SU-DHL-6 (cell line): ENCODE data around the gene RAB3B.
A peak's percentile ranks its signal among the peaks of the same experiment; 100 is the strongest.

ENCODE experiments used
- H2AFZ ChIP-seq: fragments of 200-600 bp; sonication (generic); 2 replicates; pipeline ENCODE4 v1.6.1; 2014; ENCODE audit warnings: low read depth, mild to moderate bottlenecking, moderate library complexity, mixed read lengths, antibody characterized with exemption, low read length; ENCODE audit not compliant: severe bottlenecking
- H3F3A ChIP-seq: fragments of 200-600 bp; shearing (Covaris generic); 2 replicates; pipeline ENCODE4 v1.6.0; 2016; ENCODE audit warnings: antibody characterized with exemption, mild to moderate bottlenecking; ENCODE audit not compliant: insufficient read depth
- H3K27ac ChIP-seq: fragments of 200-600 bp; sonication (generic); 2 replicates; pipeline ENCODE4 v1.5.1; 2016; ENCODE audit warnings: low read depth, mild to moderate bottlenecking, low read length, moderate library complexity, mixed read lengths
- H3K27me3 ChIP-seq: fragments of 200-600 bp; sonication (generic), shearing (Covaris generic); 2 replicates; pipeline ENCODE4 v1.6.0; 2014; ENCODE audit warnings: mild to moderate bottlenecking, low read length
- H3K36me3 ChIP-seq: fragments of 200-600 bp; sonication (generic); 2 replicates; pipeline ENCODE4 v1.6.1; 2014; ENCODE audit warnings: mild to moderate bottlenecking, low read length, mixed read lengths
- H3K4me2 ChIP-seq: fragments of 300-600, 200-600 bp; shearing (Covaris generic), sonication (generic); 2 replicates; pipeline ENCODE4 v1.6.0; 2014; ENCODE audit warnings: low read length, low read depth, mild to moderate bottlenecking; ENCODE audit not compliant: poor library complexity, severe bottlenecking
- H3K4me3 ChIP-seq: fragments of 200-600 bp; sonication (generic); 2 replicates; pipeline ENCODE4 v1.5.1; 2014; ENCODE audit warnings: antibody characterized with exemption, low read length, mild to moderate bottlenecking, mixed read lengths; ENCODE audit not compliant: insufficient read depth, poor library complexity, severe bottlenecking
- H3K79me2 ChIP-seq: fragments of 200-600 bp; sonication (generic); 2 replicates; pipeline ENCODE4 v1.6.1; 2014; ENCODE audit warnings: mild to moderate bottlenecking, low read length, moderate library complexity; ENCODE audit not compliant: insufficient read depth
- H3K9ac ChIP-seq: fragments of 200-600 bp; sonication (generic); 2 replicates; pipeline ENCODE4 v1.7.0; 2014; ENCODE audit warnings: mild to moderate bottlenecking, low read length
- H3K9me2 ChIP-seq: fragments of 200-600 bp; sonication (generic); replicated peaks from 2 replicates; pipeline ENCODE4 v1.6.1; 2014; ENCODE audit warnings: low read length; ENCODE audit not compliant: insufficient read depth
- H3K9me3 ChIP-seq: fragments of 200-600 bp; sonication (generic); 2 replicates; pipeline ENCODE4 v1.6.1; 2014; ENCODE audit warnings: low read length, mixed read lengths; ENCODE audit not compliant: insufficient read depth
- H4K20me1 ChIP-seq: fragments of 200-600 bp; sonication (generic); 2 replicates; pipeline ENCODE4 v1.6.1; 2014; ENCODE audit warnings: low read depth, mild to moderate bottlenecking, antibody characterized with exemption, low read length, moderate library complexity, mixed read lengths
- EZH2phosphoT487 ChIP-seq: fragments of 200-600 bp; sonication (generic), shearing (Covaris generic); conservative IDR thresholded peaks from 2 replicates; pipeline ENCODE4 v1.6.1; 2018; ENCODE audit warnings: mild to moderate bottlenecking, antibody characterized with exemption, low read length, moderate library complexity, mixed read lengths
- TF ChIP-seq, protein P1 (sequence below): fragments of 200-600 bp; sonication (generic); IDR thresholded peaks from one replicate; pipeline ENCODE4 v1.5.1; 2017; ENCODE audit warnings: antibody characterized with exemption, mild to moderate bottlenecking, low read length, moderate library complexity; ENCODE audit not compliant: insufficient read depth, poor library complexity, severe bottlenecking

Gene RAB3B

DNA sequence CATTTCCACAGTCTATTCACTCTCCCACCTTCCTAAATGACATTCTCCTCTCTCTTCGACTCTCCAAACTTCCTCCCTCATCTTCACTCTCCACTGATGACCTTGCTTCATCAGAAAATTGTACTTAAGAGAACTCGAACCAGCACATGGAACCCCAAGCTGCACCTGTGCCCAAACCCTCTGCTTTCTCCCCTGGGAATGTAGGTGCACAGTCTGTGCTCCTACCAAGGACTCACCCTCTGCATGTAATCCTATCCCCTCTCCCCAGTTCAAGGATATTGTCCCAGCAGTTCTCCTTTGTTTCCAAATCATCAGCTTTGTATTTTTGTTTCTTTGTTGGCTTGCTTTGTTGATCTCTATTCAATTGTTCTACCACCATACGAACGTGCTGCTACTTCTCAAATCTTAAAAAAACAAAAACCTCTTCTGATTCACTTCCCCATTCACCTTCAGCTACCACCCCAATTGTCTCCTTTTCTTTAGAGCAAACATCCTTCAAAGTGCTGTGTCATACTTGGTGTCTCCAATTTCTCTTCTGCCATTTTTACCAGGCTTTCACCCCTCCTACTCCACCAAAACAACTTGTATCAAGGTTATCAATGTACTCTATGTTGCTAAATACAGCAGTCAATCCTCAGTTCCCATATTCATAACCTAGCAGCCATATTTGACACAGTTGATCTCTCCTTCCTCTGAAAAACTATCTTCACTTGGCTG, 26.8 kb downstream of the RAB3B start:
- Histone ChIP-seq H3K36me3 (no peaks in the 10 kb centered on the region), H3K27ac (no peak overlapping the region)

DNA sequence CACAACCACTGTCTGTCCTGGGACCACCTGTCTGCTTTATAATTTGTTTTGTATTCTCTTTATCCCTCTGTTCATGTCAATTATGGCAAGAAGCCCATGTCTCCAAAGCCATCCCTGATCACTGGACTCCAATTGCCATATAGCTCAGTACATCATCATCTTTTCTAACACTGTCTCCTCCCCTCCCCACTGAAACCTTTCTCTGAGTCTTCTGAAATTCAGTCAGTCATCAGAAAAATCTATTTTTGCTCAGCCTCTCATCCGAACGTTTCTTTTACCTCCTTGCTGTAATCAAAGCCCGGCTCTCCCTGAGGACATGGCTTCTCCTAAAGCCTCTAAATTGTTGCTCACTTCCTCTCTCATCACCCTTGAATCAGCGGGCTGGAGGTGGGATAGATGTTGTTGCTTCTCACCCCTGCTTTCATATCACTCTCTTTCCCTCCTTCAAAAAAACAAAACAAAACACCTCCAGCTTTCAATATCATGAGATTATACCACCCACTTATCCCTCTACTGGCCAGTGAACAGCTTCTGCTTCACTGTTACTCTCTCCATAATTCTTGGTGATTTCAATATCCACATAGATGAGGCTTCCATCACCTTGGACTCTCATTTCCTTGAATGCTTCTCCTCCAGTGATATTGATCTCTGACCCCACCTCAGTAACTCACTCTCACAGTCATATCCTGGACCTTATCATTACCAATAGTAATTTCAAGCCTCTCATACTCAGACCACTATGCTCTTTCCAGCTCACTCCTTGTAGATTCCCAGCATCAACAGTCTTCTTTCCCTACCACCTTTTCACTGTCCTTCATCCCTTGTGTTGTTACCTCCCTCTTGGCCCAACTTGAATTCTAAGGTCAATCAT, 27.8 kb downstream of the RAB3B start:
- Histone ChIP-seq H3K4me3 (no peak overlapping the region), H3F3A (no peaks in the 10 kb centered on the region), H3K27me3 (no peaks in the 10 kb centered on the region), H3K9me3 (no peaks in the 10 kb centered on the region), H3K4me2 (no peak overlapping the region), H3K9me2 (no peaks in the 10 kb centered on the region), H3K27ac (no peak overlapping the region), H3K36me3 (no peaks in the 10 kb centered on the region), H2AFZ (no peak overlapping the region), H3K9ac (no peak overlapping the region), H4K20me1 (no peaks in the 10 kb centered on the region), H3K79me2 (no peaks in the 10 kb centered on the region)
- TF ChIP-seq, protein P1, sequence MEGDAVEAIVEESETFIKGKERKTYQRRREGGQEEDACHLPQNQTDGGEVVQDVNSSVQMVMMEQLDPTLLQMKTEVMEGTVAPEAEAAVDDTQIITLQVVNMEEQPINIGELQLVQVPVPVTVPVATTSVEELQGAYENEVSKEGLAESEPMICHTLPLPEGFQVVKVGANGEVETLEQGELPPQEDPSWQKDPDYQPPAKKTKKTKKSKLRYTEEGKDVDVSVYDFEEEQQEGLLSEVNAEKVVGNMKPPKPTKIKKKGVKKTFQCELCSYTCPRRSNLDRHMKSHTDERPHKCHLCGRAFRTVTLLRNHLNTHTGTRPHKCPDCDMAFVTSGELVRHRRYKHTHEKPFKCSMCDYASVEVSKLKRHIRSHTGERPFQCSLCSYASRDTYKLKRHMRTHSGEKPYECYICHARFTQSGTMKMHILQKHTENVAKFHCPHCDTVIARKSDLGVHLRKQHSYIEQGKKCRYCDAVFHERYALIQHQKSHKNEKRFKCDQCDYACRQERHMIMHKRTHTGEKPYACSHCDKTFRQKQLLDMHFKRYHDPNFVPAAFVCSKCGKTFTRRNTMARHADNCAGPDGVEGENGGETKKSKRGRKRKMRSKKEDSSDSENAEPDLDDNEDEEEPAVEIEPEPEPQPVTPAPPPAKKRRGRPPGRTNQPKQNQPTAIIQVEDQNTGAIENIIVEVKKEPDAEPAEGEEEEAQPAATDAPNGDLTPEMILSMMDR, result no peak
- TF ChIP-seq EZH2phosphoT487, result no peak

More for the DNA sequence above, 26.8 kb downstream of the RAB3B start:
- TF ChIP-seq, protein P1, result no peak
- no peak for TF ChIP-seq EZH2phosphoT487
- H3K9ac ChIP-seq, result no peak overlapping the region
- H3K4me2 ChIP-seq, result no peak overlapping the region
- no peaks in the 10 kb centered on the region for H3K9me2 ChIP-seq
- no peaks in the 10 kb centered on the region for H4K20me1 ChIP-seq
- no peak overlapping the region for H3K4me3 ChIP-seq
- peak overlapping the region; percentile 12 for H2AFZ ChIP-seq
- no peaks in the 10 kb centered on the region for H3F3A ChIP-seq
- no peaks in the 10 kb centered on the region for H3K27me3 ChIP-seq
- H3K9me3 ChIP-seq, result no peaks in the 10 kb centered on the region
- H3K79me2 ChIP-seq, result no peaks in the 10 kb centered on the region

DNA sequence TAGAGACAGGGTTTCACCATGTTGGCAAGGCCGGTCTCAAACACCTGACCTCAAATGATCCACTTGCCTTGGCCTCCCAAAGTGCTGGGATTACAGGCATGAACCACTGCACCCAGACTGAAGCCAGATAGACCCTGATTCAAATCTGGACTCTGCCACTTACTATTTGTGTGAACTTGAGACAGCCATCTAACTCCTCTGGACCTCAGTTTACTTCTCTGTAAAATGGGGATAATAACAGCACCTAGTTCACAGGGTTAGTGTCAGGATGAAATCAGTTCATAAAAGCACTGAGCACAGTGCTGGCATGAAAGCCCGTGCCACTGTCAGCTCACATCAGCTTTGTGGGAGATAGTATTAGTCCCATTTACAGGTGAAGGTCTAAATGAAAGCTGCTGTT, 28.5 kb downstream of the RAB3B start:
- H3K36me3 ChIP-seq, result no peaks in the 10 kb centered on the region
- H3K27me3 ChIP-seq, result no peaks in the 10 kb centered on the region
- no peak overlapping the region for H3K9ac ChIP-seq
- TF ChIP-seq, protein P1, result no peak
- TF ChIP-seq EZH2phosphoT487, result no peak
- H3K9me2 ChIP-seq, result no peaks in the 10 kb centered on the region
- no peak overlapping the region for H3K27ac ChIP-seq
- H3F3A ChIP-seq, result no peaks in the 10 kb centered on the region
- no peak overlapping the region for H2AFZ ChIP-seq
- no peak overlapping the region for H3K4me3 ChIP-seq
- no peak overlapping the region for H3K4me2 ChIP-seq
- H4K20me1 ChIP-seq, result no peaks in the 10 kb centered on the region
- no peaks in the 10 kb centered on the region for H3K9me3 ChIP-seq
- no peaks in the 10 kb centered on the region for H3K79me2 ChIP-seq
